Posterior vena cava (tissue), 2 donors: ENCODE results near the gene BTBD7. TPM values are rescaled to one million over a fixed set of nuclear protein-coding genes. Genes with fewer than 3 reads are reported as not detected.
A peak's percentile ranks its signal among the peaks of the same experiment; 100 is the strongest.
"Not testable (repeated sequence)": the region's sequence is repeated elsewhere in the genome, so short reads cannot be mapped to it uniquely, and the experiment has no call there.

Experiments
- DNase-seq: peaks from one replicate; pipeline ENCODE4 v3.0.0-alpha.2; 2020; ENCODE audit warnings: low spot score
- intact Hi-C, 2 donors: fragments of 100-400 bp; cut with DNase I; formaldehyde crosslinking; loops; one replicate each; pipeline versions ENCODE4 v1.14.1 to v1.14.2; 2022 to 2023
- long read RNA-seq, 2 donors: library from polyadenylated mRNA; unstranded; transcript quantifications; one replicate each; pipeline ENCODE4 v2.0.0, GENCODE V29; 2020 to 2021
- total RNA-seq, 2 donors: library from RNA; stranded (reverse); fragmentation: NEBNext Ultra II Directional; extraction: Animal tissue kit (Norgen Biotek cat#: 25700); gene quantifications; one replicate each; pipeline ENCODE4 v1.2.1, GENCODE V29; 2021
- donor health status: DM: yes; HTN: yes; CAD: no.
- donor health status: DM: yes; HTN: yes; CAD: no.

BTBD7 gene
- total RNA-seq, result 10 to 100 TPM; 34.8 to 42.5 TPM
- long read RNA-seq, donor 1, full-length matches to known transcripts, result 2 of 11 reads
- long read RNA-seq, donor 1, partial matches to known transcripts, result 4 of 11 reads
- long read RNA-seq, donor 1, other reads (novel, unspliced or antisense), result 5 of 11 reads
- long read RNA-seq, donor 2, partial matches to known transcripts, result 13 of 20 reads
- long read RNA-seq, donor 2, other reads (novel, unspliced or antisense), result 7 of 20 reads

GRCh38 chr14:93332853-93333630 lies at the start of gene BTBD7:
BTBD7 (minus strand) TSS chr14:93333036; CDS start chr14:93296051, 36,985 bp downstream.
- intact Hi-C loops, result no loop called here
- DNase-seq, result peak; percentile 98

GRCh38 chr14:93381644-93382043 lies 48.8 kb upstream of the BTBD7 start:
- no peak for DNase-seq
- intact Hi-C loops, result no loop called here

GRCh38 chr14:93379831-93380230 lies 47.0 kb upstream of the BTBD7 start:
- intact Hi-C loops, result no loop called here

GRCh38 chr14:93375673-93376156 lies 42.9 kb upstream of the BTBD7 start:
- intact Hi-C loops, result no loop called here
- DNase-seq, result no peak

More at GRCh38 chr14:93379831-93380230, 47.0 kb upstream of the BTBD7 start:
- no peak for DNase-seq

- no peak for DNase-seq
- intact Hi-C loops, result no loop called here
These were observed 37.0 kb upstream of the BTBD7 start for GRCh38 chr14:93369713-93370266.

GRCh38 chr14:93368996-93369712 lies 36.3 kb upstream of the BTBD7 start:
- intact Hi-C loops, result no loop called here
- no peak for DNase-seq

GRCh38 chr14:93354873-93355272 lies 22.0 kb upstream of the BTBD7 start:
- DNase-seq, intact Hi-C loops: not testable (repeated sequence)

- intact Hi-C loops, result no loop called here
- DNase-seq, result no peak
These were observed 15.5 kb upstream of the BTBD7 start for GRCh38 chr14:93348292-93348691.

- intact Hi-C loops, result no loop called here
- no peak for DNase-seq
These were observed 15.0 kb upstream of the BTBD7 start for GRCh38 chr14:93347850-93348249.

GRCh38 chr14:93346926-93347721 lies 14.3 kb upstream of the BTBD7 start, which contains the start of gene COX8C:
COX8C (plus strand) TSS chr14:93347182; CDS start chr14:93347269, 87 bp downstream.
- intact Hi-C loops, result no loop called here
- no peak for DNase-seq

- no peak for DNase-seq
- intact Hi-C loops, result no loop called here
These were observed 11.0 kb upstream of the BTBD7 start for GRCh38 chr14:93343797-93344196.

GRCh38 chr14:93343266-93343665 lies 10.4 kb upstream of the BTBD7 start:
- intact Hi-C loops, result no loop called here
- no peak for DNase-seq

- intact Hi-C loops, result no loop called here
- no peak for DNase-seq
These were observed 5.0 kb upstream of the BTBD7 start for GRCh38 chr14:93337884-93338283.

- DNase-seq, result no peak
- intact Hi-C loops, result no loop called here
These were observed 4.4 kb upstream of the BTBD7 start for GRCh38 chr14:93337143-93337753.

- intact Hi-C loops, result no loop called here
- DNase-seq, result no peak
These were observed 831 bp upstream of the BTBD7 start for GRCh38 chr14:93333631-93334103.

GRCh38 chr14:93332397-93332852 lies 411 bp downstream of the BTBD7 start:
- DNase-seq, result peak; percentile 89

GRCh38 chr14:93331728-93332396 lies 974 bp downstream of the BTBD7 start:
- no peak for DNase-seq
- intact Hi-C loops, result no loop called here

More at GRCh38 chr14:93332397-93332852, 411 bp downstream of the BTBD7 start:
- intact Hi-C loops, result no loop called here
